Ovary (tissue), 3 donors: ENCODE data around the gene LEMD2.

Experiments
- EP300 ChIP-seq: sonication (generic); formaldehyde crosslinking; IDR thresholded peaks from one replicate; pipeline ENCODE4 v1.6.1; 2017; ENCODE audit warnings: antibody characterized with exemption
- POLR2A ChIP-seq: fragments of 450-650 bp; IDR thresholded peaks from one replicate; pipeline ENCODE4 v1.6.1; 2017; ENCODE audit warnings: antibody characterized with exemption, mild to moderate bottlenecking, moderate library complexity
- TF ChIP-seq, protein P1 (sequence below), 3 donors: fragments of 450-650 bp in 2 of 3; fragments of 200-600 bp in 1 of 3; IDR thresholded peaks; one replicate each; pipeline versions ENCODE4 v1.5.1 to v1.8.0; 2016 to 2022; ENCODE audit warnings: antibody characterized with exemption in 3 of 3, mild to moderate bottlenecking in 1 of 3
- donor health status: DM: no; HTN: no; CAD: no.

- TF ChIP-seq POLR2A (no peak), EP300 (no peak)
- TF ChIP-seq, protein P1, sequence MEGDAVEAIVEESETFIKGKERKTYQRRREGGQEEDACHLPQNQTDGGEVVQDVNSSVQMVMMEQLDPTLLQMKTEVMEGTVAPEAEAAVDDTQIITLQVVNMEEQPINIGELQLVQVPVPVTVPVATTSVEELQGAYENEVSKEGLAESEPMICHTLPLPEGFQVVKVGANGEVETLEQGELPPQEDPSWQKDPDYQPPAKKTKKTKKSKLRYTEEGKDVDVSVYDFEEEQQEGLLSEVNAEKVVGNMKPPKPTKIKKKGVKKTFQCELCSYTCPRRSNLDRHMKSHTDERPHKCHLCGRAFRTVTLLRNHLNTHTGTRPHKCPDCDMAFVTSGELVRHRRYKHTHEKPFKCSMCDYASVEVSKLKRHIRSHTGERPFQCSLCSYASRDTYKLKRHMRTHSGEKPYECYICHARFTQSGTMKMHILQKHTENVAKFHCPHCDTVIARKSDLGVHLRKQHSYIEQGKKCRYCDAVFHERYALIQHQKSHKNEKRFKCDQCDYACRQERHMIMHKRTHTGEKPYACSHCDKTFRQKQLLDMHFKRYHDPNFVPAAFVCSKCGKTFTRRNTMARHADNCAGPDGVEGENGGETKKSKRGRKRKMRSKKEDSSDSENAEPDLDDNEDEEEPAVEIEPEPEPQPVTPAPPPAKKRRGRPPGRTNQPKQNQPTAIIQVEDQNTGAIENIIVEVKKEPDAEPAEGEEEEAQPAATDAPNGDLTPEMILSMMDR (IDR thresholded peaks at IDR 0.05), result no peak
These were observed 44.7 kb upstream of the LEMD2 start for GRCh38 chr6:33833599-33833998.
